Stomach (tissue), 4 donors: ENCODE data around the gene ATXN2L.

Experiments
- CTCF ChIP-seq, 7 experiments: fragments of 450-650 bp in 4 of 7; fragments of 200-600 bp in 3 of 7; sonication (generic) in 3 of 7; IDR thresholded peaks; one replicate each; pipeline ENCODE4 v1.5.1; 2016 to 2019; ENCODE audit warnings: antibody characterized with exemption in 7 of 7, control low read depth in 2 of 7, mild to moderate bottlenecking in 1 of 7
- EP300 ChIP-seq: sonication (generic); formaldehyde crosslinking; IDR thresholded peaks from one replicate; pipeline ENCODE4 v1.6.1; 2017; ENCODE audit warnings: antibody characterized with exemption
- POLR2AphosphoS5 ChIP-seq, 3 donors: sonication (generic); formaldehyde crosslinking; IDR thresholded peaks; one replicate each; pipeline ENCODE4 v1.6.1; 2016; ENCODE audit warnings: antibody characterized with exemption in 3 of 3

- TF ChIP-seq CTCF (IDR thresholded peaks at IDR 0.05): no peak
- no peak for TF ChIP-seq POLR2AphosphoS5 (IDR thresholded peaks at IDR 0.05)
- no peak for TF ChIP-seq EP300
These were observed 802 bp upstream of the ATXN2L start for GRCh38 chr16:28821874-28822519.
